22Rv1 (cell line): ENCODE measurements around the gene SDR42E2.
"Not testable (repeated sequence)": the region's sequence is repeated elsewhere in the genome, so short reads cannot be mapped to it uniquely, and the experiment has no call there.

Experiments used
- H3K27ac ChIP-seq: fragments of 450-650 bp; 2 replicates; pipeline ENCODE4 v1.5.1; 2017
- CTCF ChIP-seq: fragments of 450-650 bp; IDR thresholded peaks from 2 replicates; pipeline ENCODE4 v1.5.1; 2017; ENCODE audit warnings: mild to moderate bottlenecking
- ZFX ChIP-seq: fragments of 450-650 bp; IDR thresholded peaks from 2 replicates; pipeline ENCODE4 v1.6.1; 2017; ENCODE audit warnings: antibody characterized with exemption, borderline replicate concordance

The SDR42E2 gene

GRCh38 chr16:22124583-22125284 is 37.6 kb upstream of the SDR42E2 start:
- no peak overlapping the region for H3K27ac ChIP-seq
- TF ChIP-seq ZFX (no peak), CTCF (no peak)

GRCh38 chr16:22126037-22126558 is 36.2 kb upstream of the SDR42E2 start:
- no peak overlapping the region for H3K27ac ChIP-seq
- no peak for TF ChIP-seq ZFX
- no peak for TF ChIP-seq CTCF

- H3K27ac ChIP-seq = not testable (repeated sequence)
These were observed 33.8 kb upstream of the SDR42E2 start for GRCh38 chr16:22128537-22128936.

GRCh38 chr16:22130528-22130927 is 31.8 kb upstream of the SDR42E2 start:
- no peak overlapping the region for H3K27ac ChIP-seq
- TF ChIP-seq CTCF = no peak
- no peak for TF ChIP-seq ZFX

- H3K27ac ChIP-seq = no peak overlapping the region
- TF ChIP-seq CTCF = no peak
- no peak for TF ChIP-seq ZFX
These were observed 29.5 kb upstream of the SDR42E2 start for GRCh38 chr16:22132801-22133200.

GRCh38 chr16:22138482-22138881 is 23.8 kb upstream of the SDR42E2 start:
- no peak overlapping the region for H3K27ac ChIP-seq
- TF ChIP-seq CTCF = no peak
- no peak for TF ChIP-seq ZFX

GRCh38 chr16:22139008-22139407 is 23.3 kb upstream of the SDR42E2 start:
- TF ChIP-seq CTCF = no peak
- TF ChIP-seq ZFX = no peak
- H3K27ac ChIP-seq = no peak overlapping the region

- TF ChIP-seq ZFX = no peak
- no peak for TF ChIP-seq CTCF
- H3K27ac ChIP-seq = no peak overlapping the region
These were observed 22.6 kb upstream of the SDR42E2 start for GRCh38 chr16:22139732-22140131.
